ENCODE data around the gene BRI3BP.
"Not testable (repeated sequence)": the region's sequence is repeated elsewhere in the genome, so short reads cannot be mapped to it uniquely, and the experiment has no call there.

BRI3BP gene

DNA sequence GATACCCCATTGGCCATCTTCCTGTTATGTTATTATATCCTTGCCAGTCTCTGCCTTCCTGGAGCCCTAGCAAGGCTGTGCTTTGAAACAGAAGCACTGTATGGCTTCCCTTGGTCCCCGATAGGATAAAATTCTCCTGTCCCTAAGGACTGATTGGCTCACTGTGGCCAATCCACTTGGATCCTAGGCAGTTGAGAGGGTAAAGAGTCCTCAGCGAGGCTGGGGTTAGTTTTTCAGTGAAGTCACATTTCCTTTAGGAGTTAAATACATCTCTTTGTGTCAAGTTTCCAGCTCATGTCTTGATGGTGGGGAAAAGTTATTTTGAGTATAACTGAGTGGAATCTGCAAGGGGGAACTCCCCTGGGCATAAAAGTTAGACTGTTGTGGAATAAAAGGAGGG, 79.1 kb downstream of the BRI3BP start:
- no peaks in the 10 kb centered on the region for H3K27me3 ChIP-seq (ENCODE audit: insufficient read depth, poor library complexity, severe bottlenecking)
- peaks cover 37% of the 10 kb centered on the region for H3K36me3 ChIP-seq (ENCODE audit: low read depth)
- H3K27ac ChIP-seq (ENCODE audit: poor library complexity, severe bottlenecking): no peak overlapping the region
- DNase-seq (ENCODE audit: low spot score): no peak
- no peak overlapping the region for H3K4me3 ChIP-seq (ENCODE audit: severe bottlenecking)
- TF ChIP-seq CTCF (IDR thresholded peaks at IDR 0.05; ENCODE audit: poor library complexity, severe bottlenecking): no peak
- no peaks in the 10 kb centered on the region for H3K4me1 ChIP-seq (ENCODE audit: insufficient read depth, poor library complexity, severe bottlenecking)
- ATAC-seq (ENCODE audit: low read depth): no peak
- no peaks in the 10 kb centered on the region for H3K9me3 ChIP-seq (ENCODE audit: severe bottlenecking)

DNA sequence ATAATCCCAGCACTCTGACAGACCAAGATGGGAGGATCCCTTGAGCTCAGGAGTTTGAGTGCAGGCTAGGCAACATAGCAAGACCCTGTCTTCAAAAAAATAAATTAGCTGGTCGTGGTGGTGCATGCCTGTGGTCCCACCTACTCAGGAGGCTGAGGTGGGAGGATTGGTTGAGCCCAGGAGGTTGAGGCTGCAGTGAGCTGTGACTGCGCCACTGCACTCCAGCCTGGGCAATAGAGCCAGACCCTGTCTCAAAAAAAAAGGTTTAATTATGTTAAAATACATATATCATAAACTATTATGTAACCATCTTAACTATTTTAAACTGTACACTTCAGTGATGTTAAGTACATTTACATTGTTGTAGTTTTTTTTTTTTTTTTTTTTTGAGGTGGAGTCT, 80.8 kb downstream of the BRI3BP start:
- H3K27ac ChIP-seq (ENCODE audit: poor library complexity, severe bottlenecking); H3K4me1 ChIP-seq (ENCODE audit: insufficient read depth, poor library complexity, severe bottlenecking); H3K4me3 ChIP-seq (ENCODE audit: severe bottlenecking); ATAC-seq (ENCODE audit: low read depth); H3K9me3 ChIP-seq (ENCODE audit: severe bottlenecking); DNase-seq (ENCODE audit: low spot score); H3K27me3 ChIP-seq (ENCODE audit: insufficient read depth, poor library complexity, severe bottlenecking): not testable (repeated sequence)
- H3K36me3 ChIP-seq (ENCODE audit: low read depth): peaks cover 46% of the 10 kb centered on the region

- no peak overlapping the region for H3K4me3 ChIP-seq (ENCODE audit: severe bottlenecking)
- H3K9me3 ChIP-seq (ENCODE audit: severe bottlenecking): no peaks in the 10 kb centered on the region
- peaks cover 48% of the 10 kb centered on the region for H3K36me3 ChIP-seq (ENCODE audit: low read depth)
- no peaks in the 10 kb centered on the region for H3K27me3 ChIP-seq (ENCODE audit: insufficient read depth, poor library complexity, severe bottlenecking)
- DNase-seq (ENCODE audit: low spot score) (no peak), ATAC-seq (ENCODE audit: low read depth) (no peak)
- no peak overlapping the region for H3K27ac ChIP-seq (ENCODE audit: poor library complexity, severe bottlenecking)
- peaks cover 13% of the 10 kb centered on the region for H3K4me1 ChIP-seq (ENCODE audit: insufficient read depth, poor library complexity, severe bottlenecking)
- TF ChIP-seq CTCF (IDR thresholded peaks at IDR 0.05; ENCODE audit: poor library complexity, severe bottlenecking): no peak
Measured at GRCh38 chr12:125076103-125076502, 82.7 kb downstream of the BRI3BP start.

DNA sequence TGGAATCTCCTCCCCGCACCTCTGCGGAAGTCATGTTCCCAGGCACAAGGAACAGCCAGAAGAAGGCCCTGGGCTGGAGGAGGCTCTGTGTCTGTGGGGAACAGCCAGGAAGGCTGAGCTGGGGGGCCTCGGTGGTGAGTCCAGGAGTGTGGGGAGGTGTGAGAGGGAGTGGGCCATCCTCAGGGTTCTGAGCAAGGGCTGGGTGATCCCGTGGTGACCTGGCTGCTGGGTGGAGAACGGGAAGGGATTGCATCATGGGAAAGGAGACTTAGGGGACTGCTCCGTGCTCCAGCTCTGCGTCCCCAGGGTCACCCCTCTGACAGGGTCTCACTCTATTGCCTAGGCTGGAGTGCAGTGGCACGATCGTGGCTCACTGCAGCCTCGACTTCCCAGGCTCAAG, 85.6 kb downstream of the BRI3BP start:
- Histone ChIP-seq H3K27me3 (ENCODE audit: insufficient read depth, poor library complexity, severe bottlenecking) (no peaks in the 10 kb centered on the region), H3K36me3 (ENCODE audit: low read depth) (peaks cover 53% of the 10 kb centered on the region), H3K27ac (ENCODE audit: poor library complexity, severe bottlenecking) (peak overlapping the region; percentile 43), H3K9me3 (ENCODE audit: severe bottlenecking) (no peaks in the 10 kb centered on the region), H3K4me3 (ENCODE audit: severe bottlenecking) (no peak overlapping the region), H3K4me1 (ENCODE audit: insufficient read depth, poor library complexity, severe bottlenecking) (peaks cover 13% of the 10 kb centered on the region)
- DNase-seq (ENCODE audit: low spot score) (no peak), ATAC-seq (ENCODE audit: low read depth) (no peak)
- no peak for TF ChIP-seq CTCF (IDR thresholded peaks at IDR 0.05; ENCODE audit: poor library complexity, severe bottlenecking)

GRCh38 chr12:125079648-125080645, 86.5 kb downstream of the BRI3BP start:
- H3K27me3 ChIP-seq (ENCODE audit: insufficient read depth, poor library complexity, severe bottlenecking): no peaks in the 10 kb centered on the region
- TF ChIP-seq CTCF (IDR thresholded peaks at IDR 0.05; ENCODE audit: poor library complexity, severe bottlenecking): no peak
- H3K4me1 ChIP-seq (ENCODE audit: insufficient read depth, poor library complexity, severe bottlenecking): peaks cover 13% of the 10 kb centered on the region
- no peak overlapping the region for H3K4me3 ChIP-seq (ENCODE audit: severe bottlenecking)
- no peaks in the 10 kb centered on the region for H3K9me3 ChIP-seq (ENCODE audit: severe bottlenecking)
- DNase-seq (ENCODE audit: low spot score) (no peak), ATAC-seq (ENCODE audit: low read depth) (peak; percentile 80)
- peak overlapping the region; percentile 43 for H3K27ac ChIP-seq (ENCODE audit: poor library complexity, severe bottlenecking)
- H3K36me3 ChIP-seq (ENCODE audit: low read depth): peaks cover 56% of the 10 kb centered on the region

All from RWPE2 (cell line).